Stimulated activated CD4-positive, alpha-beta T cell treated with anti-CD3 and anti-CD28 coated beads, Interleukin-2, amount 100 ng/mL, for 24 hours (primary cell): ENCODE results near the gene KCNAB1.

Experiments used
- DNase-seq, 2 donors: peaks; one replicate each; pipeline ENCODE4 v3.0.0-alpha.2; 2020

The KCNAB1 gene

DNA sequence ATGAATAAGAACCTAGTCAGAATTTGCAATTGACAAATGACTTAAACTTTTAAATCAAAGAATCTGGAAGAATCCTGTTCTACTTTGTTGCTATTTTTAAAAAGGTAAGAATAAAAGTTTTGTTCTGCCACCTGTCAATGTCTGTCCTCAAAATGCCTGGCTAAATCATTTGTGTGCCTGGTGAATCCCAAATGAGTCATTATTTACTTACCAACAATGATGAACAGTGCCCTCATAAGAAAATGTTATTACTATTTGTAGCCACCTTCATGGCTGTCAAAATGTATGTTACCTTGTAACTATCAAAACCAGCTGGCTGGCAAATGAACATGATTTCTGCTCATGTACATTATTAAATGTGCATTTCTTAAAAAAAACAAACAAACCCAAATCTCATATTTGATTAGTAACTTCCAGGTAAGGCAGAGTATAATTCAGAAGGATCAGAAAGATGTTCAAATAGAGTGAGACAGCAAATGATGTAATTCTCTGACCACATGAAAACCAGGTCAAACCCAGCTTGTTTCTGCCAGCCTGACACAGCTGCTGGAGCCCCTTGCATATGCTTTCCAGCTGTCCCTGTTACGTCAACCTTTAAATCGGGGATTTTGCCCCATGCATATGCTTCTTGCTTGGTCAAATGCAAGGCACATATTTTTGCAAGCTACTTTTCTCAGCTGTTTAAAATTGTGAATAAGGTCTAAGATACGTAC, 296.6 kb downstream of the KCNAB1 start:
- no peak for DNase-seq

DNA sequence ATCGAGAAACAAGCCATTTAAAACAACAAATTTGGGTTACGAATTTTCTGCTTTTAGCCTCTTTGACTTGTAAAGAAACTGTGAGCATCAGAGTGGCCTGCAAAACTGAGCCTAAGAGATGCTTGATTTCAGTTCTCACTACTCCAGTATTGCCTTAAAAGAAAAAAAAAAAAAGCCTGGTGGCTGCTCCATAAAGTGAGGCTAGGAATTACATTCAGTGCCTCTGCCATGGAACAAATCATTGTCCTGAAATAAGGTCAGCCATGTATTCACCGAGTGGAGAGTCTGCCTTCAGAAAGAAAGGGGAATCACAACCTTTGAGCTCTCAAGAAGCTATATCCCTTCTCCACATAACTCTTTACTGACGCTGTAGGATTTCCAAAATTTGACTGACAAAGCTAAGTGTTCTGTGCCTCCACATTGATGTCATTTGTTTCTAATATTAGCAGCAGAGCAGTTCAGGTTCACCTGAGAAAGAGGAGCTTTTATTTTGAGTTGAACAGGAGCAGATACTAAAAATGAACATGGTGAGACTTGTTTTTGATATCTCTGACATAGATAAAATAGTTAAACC, 297.3 kb downstream of the KCNAB1 start:
- no peak for DNase-seq

DNA sequence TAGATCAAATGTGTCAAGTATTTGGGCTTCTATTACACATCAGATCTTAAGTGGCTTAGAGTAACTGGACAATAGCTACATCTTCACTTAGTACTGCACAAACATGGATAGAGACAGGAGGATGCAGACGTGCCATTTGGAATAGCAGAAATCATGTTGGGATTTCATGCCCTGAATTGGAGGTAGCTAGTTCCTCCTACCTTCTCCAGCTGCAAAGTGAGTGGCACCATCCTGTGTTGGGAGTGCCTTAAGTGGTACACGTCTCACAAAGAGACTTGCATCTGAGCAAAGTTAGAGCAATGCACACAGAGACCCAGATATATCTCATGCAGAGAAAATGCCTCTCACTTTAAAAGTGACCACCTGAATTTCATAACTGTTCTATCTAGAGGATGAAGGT, 298.1 kb downstream of the KCNAB1 start:
- no peak for DNase-seq

DNA sequence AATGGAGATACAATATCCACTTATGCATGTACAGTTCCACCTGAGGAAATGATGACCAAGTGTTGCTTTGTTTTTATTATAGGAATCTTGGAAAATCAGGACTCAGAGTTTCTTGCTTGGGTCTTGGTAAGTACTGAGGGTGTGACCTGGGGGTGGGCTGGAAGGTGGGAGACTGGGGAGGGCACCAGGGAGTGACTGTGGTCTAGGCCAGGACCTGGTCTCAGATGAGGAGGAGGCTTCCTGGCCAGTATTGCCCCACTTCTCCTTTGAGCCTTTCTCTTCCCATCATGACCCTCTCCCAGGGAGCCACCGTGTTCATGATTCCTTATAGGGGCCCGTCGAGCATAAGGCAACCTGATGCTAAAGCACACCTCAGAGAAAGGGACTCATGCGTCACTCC, 301.2 kb downstream of the KCNAB1 start:
- no peak for DNase-seq

DNA sequence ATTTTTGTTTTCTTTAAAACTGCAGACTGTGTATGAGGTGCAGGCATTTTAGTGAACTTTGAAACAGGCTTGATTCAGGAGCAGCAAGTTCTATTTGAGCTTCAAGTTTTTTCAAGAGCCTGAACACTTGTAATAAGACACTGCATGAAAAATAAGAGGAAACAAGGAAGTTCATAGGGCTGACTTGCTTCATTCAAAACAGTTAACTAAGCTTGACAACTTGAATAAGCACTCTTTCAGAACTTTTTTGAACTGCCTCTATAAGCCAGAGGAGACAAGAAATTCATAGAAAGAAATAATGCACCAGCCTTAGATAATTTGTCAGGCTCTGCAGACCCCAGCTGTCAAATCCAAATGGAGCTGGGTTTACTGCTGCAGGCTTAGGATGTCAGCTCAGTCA, 304.4 kb downstream of the KCNAB1 start:
- DNase-seq, result no peak

DNA sequence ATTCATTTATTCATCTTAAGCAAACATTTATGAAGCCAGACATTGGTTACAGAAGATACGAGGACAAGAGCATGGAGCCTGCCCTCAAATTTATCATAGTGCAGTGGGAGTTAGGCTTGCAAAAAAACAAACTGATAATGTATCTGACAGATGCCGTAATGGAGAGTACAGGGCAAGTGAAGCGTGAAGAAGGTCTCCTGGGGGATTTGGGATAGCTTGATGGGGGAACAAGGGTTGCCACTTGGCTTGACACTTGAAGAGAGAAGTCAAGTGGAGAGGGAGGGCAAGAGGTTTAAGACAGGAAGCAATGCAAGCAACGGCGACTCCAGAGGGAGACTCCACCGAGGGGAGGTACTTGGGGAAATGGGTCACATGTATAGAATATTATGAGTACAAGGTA, 305.3 kb downstream of the KCNAB1 start:
- no peak for DNase-seq

DNA sequence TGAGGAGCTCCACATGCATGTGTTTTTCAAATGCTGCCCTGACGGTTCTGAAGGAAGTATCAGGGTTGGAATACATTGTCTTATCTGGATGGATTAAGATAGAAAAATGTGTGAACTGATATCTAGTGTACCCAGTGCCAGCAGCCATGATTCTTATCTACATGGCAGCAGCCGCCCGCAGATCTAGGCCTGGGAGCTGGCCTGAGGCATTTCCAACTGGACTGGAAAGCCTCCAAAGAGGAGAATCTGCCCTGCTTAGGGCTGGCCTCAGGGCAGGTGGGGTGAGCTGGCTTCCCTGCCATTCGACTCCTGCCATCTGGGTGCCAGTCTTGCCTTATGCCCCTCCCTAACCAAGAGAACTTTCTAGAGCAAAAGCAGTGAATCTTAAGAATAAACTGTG, 308.7 kb downstream of the KCNAB1 start:
- DNase-seq, result no peak

DNA sequence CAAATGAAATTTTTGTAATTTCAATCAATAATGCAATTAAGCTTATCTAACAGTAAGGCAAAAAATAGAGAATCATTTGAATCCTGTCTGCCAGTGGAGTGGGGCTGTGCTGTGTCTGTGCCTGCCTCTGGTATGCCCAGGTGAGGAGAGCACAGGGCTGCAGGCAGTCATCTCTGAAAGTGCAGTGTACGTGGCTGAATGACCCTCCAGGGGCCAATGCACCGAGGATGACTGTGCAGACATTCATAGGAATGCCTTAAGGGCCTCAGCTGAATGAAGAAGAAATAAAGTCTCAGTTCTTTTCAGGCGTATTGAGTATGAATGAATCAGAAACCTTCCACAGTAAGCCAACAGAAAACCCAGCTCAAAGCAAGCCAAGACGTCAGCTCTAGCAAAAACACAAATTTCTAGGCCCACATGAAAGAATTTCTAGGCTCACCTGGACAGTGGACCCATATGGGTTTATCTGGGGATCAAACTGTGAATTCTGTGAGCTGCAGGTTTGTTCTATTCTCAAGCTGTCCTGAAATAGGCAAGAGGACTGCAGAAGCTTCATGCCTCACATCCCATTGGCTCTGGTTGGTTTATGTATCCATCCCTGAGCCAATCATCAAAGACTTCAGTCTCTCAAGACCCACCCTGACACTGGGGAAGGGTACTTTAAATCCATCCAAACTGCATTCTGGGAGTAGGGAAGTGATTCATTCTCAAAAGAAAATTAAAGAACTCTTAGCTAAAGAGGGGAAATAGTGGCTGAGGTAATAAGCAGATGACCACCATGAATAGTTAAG, 311.2 kb downstream of the KCNAB1 start:
- no peak for DNase-seq

DNA sequence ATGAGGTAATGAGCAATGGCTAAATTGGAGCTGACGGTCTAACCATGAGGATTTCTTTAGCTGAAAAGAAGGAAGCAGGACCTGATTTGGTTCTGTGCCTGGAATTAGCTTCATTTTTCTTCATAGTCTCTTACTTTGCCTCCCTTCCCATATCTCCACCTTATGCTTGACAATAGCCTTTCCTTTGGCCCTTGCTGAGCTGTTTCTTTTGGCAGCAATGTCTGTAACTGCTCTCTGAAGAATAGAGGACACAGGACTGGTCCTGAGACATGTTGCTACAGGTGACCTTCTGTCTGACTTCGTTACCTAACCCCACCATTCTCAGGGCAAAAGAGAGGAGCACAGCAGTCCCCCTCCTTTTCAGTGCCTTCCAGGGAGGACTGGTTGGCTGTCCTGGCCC, 312.2 kb downstream of the KCNAB1 start:
- DNase-seq, result no peak

DNA sequence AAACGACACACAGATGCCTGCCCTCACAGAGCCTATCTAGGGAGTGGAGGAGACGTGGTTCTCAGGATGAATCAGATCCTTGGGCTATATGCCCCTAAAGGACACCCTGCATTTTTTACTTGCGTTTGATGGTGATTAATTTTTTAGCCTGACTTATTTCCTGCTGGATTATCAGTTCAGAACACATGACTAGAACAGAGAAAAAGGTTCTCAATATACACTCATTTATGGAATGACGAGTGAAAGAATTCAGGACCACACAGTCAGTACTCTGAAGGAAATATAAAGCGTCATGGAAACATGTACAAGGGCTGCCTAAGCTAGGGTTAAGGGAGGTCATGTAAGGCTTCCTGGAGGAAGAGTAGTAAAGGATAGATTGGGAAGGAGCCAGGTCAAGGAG, 312.8 kb downstream of the KCNAB1 start:
- no peak for DNase-seq

DNA sequence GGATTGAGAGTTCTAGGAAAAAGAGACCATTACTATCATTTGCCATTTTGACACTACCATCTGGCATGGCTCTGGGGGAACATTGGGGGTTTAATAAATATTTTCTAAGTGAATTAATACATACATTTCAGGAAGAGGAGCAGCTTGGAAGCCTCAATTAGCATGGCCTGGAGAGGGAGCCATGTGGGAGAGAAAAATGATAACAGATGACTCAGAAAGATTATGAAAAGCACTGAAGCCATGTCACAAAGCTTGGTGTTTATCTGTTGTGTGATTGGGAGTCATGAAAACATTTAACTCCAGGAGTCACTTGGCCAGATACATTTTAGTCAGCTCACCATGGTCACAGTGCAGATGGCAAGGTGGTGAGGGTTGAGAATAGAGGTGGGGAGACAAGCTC, 313.5 kb downstream of the KCNAB1 start:
- no peak for DNase-seq

DNA sequence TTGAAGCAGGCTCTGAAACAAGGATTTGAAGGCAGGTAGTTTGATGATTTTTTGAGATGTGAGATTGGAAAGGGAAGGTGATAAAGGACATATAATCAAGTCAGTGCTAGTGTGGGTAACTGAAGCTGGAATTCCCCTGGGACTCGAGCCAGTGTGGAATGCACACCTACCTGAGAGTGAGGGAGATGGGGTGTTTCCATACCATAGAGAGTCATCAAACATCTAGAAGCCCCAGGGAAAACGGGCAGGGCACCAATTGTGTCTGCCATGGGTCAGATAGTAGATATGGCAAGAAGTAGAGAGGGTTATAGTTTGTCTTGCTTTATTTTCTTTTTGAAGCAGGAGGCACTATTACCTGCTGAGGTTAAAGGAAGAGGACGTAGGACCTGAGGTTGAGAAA, 314.5 kb downstream of the KCNAB1 start:
- DNase-seq, result no peak

DNA sequence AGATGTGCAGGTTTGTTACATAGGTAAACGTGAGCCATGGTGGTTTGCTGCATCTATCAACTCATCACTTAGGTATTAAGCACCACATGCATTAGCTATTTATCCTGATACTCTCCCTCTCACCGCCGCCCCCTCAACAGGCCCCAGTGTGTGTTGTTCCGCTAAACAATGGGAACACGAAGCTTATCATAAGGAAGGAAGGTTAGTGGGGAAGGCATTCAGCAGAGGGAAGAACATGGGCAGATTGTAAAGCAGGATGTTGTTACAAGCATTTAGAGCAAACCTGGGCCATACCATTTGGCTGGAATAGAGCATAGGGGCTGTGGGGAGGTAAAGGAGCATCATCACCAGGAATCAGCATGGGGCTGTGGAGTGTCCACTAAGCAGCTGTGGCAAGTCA, 322.7 kb downstream of the KCNAB1 start:
- no peak for DNase-seq

DNA sequence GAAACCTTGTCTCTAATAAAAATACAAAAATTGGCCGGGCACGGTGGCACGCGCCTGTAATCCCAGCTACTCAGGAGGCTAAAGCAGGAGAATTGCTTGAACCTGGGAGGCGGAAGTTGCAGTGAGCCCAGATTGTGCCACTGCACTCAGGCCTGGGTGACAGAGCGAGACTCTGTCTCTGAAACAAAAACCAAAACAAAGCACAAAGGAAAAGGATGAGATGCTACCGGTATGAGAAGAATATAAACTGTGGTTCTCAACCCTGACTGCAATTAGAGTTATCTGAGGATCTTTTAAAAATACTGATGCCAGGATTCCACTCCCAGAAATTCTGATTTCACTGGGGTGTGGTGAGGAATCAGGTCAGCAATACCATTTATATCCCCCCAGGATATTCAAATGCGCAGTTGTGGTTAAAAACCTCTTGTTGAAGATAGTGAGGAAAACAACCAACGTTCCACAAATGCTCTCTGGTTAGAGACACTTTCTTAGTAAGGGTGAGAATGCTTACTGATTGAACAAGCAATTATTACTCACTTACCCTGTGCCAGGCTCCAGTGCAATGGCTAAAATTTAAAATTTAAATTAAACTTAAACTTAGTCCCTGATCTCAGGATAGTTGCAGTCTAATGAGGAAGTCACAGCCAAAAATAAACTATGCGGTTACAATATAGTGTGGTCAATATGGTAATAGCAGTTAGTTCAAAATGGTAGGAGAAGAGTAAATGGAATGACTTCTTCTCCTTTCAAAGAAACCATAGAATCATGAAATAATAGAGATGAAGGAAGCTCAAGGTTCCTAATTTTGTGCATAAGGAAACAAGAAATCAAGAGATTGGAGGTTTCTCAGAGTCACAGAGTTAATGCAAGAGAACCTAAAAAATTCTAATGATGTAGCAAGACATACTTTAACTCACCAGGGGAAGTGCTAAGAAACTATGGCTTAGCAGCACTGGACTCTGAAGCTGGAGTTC, 325.0 kb downstream of the KCNAB1 start:
- no peak for DNase-seq

DNA sequence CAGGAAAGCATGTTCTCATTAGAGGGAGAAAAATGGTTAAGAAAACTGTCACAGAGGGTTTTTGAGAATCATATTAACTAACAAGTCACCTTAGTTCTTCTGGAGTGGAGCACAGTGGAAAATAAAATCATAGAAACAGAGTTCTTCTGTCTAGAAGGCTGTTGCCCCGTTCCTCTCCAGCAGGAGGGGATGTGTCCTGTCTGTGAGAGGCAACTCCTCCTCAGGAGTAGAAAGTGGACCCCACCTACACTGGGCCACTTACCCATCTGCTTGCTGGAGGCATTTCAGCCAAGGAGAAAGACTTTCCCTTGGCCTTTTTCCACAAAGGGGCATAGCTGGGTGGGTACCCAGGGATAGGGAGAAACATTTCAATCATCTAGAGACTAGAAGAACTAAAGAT, 327.9 kb downstream of the KCNAB1 start:
- peak; percentile 11 to 25 for DNase-seq

DNA sequence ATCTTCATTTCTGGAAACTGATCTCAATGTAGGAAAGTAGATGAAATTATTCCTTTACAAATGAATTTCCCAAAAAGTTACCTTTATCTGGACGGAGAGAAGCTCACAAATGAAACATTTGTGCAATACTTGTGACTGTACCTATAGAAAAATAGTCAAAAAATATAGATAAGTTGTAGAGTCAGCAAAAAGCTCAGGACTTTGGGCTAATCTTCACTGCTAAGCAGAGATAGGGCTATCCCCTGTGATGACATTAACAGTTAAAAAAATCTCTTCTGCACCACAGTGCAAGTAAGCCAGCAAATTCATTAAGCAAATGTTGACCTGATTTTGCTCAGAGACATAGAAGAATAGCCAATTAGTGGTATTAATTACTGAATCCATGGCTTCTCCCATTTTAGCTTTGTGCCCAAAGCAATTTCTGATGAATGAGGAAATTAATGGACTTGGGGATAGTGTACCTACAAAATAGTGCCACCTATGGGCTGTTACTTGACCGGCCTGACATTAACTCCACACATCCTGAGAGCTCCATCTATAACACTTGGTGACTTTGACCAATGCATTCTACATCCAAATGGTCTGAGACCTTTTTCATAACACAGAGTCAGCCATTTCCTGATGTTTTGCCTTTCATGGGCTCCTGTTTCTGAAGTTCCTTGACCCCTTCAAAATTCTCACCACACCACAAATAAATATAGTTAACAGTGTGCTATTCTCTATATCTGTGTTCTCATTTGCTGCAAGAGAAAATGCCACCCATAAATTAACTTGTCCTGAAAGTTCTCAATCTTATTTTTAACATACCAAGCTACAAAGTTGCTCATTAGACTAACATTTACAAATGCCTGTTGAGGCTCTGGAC, 329.6 kb downstream of the KCNAB1 start:
- DNase-seq, result no peak

DNA sequence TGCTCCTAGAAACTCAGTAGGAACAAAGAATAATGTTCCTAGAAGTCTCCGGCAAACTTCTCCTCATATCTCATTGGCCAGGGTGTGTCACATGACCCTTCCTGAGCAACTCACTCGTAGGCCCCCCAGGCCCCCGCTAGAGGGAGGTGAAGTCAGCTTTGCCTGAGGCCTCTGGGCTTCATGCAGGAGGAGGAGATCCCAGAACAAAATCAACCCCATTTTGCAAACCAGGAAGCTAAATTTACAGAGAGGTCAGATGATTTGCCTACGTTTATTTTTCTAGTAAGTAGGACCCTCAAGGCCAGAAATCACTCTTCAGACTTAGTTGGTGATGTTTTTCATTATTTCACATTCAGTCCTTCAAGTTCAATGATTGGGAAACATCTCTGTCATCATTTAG, 335.5 kb downstream of the KCNAB1 start:
- DNase-seq, result no peak

DNA sequence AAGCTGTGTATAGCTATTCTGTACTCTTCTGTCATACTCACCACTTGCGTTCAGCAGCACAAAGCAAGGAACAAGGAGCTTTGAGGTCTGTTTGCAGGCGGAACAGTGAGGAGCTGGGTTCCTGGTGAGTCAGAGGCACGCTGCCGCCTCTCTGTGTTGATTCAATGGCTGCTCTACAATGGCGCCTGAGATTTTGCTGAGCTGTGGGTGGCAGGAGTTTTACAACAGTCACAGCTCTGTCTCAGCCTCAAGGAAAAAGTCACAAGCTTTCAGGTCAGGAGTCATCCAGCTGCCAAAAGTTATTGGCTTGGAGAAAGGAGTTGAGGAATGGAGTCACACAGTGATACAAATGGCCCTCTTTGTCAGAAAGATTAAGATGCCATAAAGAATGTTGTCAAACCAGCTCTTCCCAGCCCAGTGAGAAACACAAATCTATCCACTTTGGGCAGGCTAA, 336.4 kb downstream of the KCNAB1 start:
- no peak for DNase-seq

DNA sequence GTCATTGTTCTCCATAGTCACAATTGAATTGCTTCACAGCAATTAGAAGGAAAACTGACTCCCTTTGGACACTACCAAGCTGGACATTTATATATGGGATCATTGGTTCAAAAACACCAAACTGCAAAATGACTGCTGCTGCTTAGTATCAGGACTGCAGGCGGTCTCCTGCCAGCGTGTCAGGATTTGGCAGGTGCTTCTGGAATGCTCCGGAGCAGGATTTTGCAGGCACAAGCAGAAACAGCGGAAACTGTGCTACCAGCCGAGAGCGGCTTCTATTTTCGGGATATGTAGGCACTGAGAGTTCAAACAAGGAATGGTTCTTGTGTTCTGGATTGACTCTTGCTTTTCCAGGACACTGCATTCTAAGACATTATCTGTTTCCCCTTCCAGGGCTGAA, 339.1 kb downstream of the KCNAB1 start:
- no peak for DNase-seq

DNA sequence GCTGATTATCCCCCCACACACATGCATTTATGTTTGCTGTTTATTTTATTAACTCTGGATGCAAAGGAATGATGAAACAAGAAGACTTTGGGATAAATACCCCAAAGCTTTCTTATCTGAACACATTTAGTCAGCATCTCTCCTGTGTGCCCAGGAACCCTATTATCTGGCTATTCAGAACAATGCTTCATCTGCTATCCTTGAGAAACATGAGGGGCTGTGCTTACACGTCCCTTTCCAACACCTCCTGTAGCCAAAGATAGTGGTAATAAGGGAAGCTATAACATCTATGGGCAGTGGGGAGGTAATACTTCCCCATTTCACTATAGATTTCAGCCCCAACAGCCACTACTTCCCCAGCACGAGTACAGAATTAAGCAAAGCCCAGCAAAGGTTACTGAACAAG, 339.8 kb downstream of the KCNAB1 start:
- no peak for DNase-seq

DNA sequence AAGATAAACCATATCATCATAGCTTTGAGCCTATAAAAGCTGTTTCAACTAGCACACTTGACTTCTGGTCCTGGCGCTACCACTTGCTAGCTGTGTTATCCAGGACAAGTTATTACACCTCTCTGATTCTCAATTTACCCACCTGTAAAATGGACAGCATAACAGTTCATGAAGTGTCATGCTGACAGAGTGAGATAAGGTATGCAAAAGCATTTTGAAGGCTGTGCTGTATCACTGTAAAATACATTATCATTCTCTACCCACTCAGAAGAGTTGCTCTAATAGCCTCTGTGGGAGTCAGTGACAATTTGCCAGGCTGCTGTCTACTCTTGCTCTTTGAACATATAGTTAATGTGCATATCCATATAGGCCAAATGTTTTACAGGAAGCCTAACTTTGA, 341.5 kb downstream of the KCNAB1 start:
- no peak for DNase-seq

DNA sequence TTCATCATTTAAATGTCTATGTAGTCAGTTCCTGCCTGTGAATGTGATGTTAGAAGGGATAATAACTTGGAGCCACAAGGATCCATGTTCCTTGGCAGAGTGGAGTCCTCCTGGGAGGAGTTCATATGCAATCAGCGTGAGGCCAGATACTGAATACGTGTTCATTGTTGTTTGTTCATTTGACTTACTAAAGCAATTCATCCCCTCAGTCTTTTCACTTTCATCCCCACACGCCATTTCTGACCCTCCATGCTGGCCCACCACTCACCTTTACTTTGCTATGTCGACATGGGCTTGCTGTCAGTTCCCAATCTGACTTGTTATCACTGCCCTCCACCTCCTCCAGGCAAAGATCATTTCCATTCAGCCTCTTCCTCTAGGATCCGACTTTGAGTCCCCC, 342.7 kb downstream of the KCNAB1 start:
- DNase-seq, result no peak
